OCI-LY3 (cell line): ENCODE data around the gene COL6A3.

ENCODE experiments used
- H2AFZ ChIP-seq: fragments of 200-600, 300-600 bp; shearing (Covaris generic); 2 replicates; pipeline ENCODE4 v1.6.0; 2014; ENCODE audit warnings: antibody characterized with exemption, low read depth, low read length
- H3K27ac ChIP-seq: fragments of 200-600, 300-600 bp; sonication (generic); 2 replicates; pipeline ENCODE4 v1.5.1; 2014; ENCODE audit warnings: mild to moderate bottlenecking, low read length, moderate library complexity, mixed read lengths
- H3K27me3 ChIP-seq: fragments of 200-600, 300-600 bp; sonication (generic); 2 replicates; pipeline ENCODE4 v1.6.1; 2014; ENCODE audit warnings: low read depth, low read length, mixed read lengths
- H3K36me3 ChIP-seq: fragments of 200-600, 300-600 bp; sonication (generic); replicated peaks from 2 replicates; pipeline ENCODE3; 2014; ENCODE audit warnings: low read depth, low read length, mixed read lengths
- H3K4me1 ChIP-seq: fragments of 300-600, 200-600 bp; sonication (generic); 2 replicates; pipeline ENCODE4 v1.6.1; 2014; ENCODE audit warnings: low read length, mixed read lengths
- H3K4me2 ChIP-seq: fragments of 200-600, 300-600 bp; sonication (generic); 2 replicates; pipeline ENCODE4 v1.6.1; 2014; ENCODE audit warnings: low read length, mixed read lengths
- H3K4me3 ChIP-seq: fragments of 300-600, 200-600 bp; sonication (generic); 2 replicates; pipeline ENCODE4 v1.5.1; 2014; ENCODE audit warnings: antibody characterized with exemption, mild to moderate bottlenecking, low read length, moderate library complexity
- H3K79me2 ChIP-seq: fragments of 300-600, 200-600 bp; shearing (Covaris generic); 2 replicates; pipeline ENCODE4 v1.6.1; 2014; ENCODE audit warnings: mild to moderate bottlenecking, low read length, mixed read lengths
- H3K9ac ChIP-seq: fragments of 300-600, 200-600 bp; shearing (Covaris generic); 2 replicates; pipeline ENCODE4 v1.6.0; 2014; ENCODE audit warnings: mild to moderate bottlenecking, low read length, moderate library complexity
- H3K9me3 ChIP-seq: fragments of 200-600, 300-600 bp; shearing (Covaris generic); 2 replicates; pipeline ENCODE4 v1.6.1; 2014; ENCODE audit warnings: low read length, mixed read lengths; ENCODE audit not compliant: insufficient read depth
- H4K20me1 ChIP-seq: fragments of 200-600, 300-600 bp; sonication (generic); 2 replicates; pipeline ENCODE4 v1.6.1; 2016; ENCODE audit warnings: low read length, mixed read lengths; ENCODE audit not compliant: insufficient read depth
- EZH2phosphoT487 ChIP-seq: fragments of 200-600 bp; shearing (Covaris generic); IDR thresholded peaks from 2 replicates; pipeline ENCODE4 v1.6.1; 2018; ENCODE audit warnings: antibody characterized with exemption, mixed run types, low read depth
- TF ChIP-seq, protein P1 (sequence below): fragments of 200-600, 300-600 bp; sonication (generic); IDR thresholded peaks from 2 replicates; pipeline ENCODE4 v1.5.1; 2014; ENCODE audit warnings: antibody characterized with exemption, low read length, low read depth

Gene COL6A3

DNA sequence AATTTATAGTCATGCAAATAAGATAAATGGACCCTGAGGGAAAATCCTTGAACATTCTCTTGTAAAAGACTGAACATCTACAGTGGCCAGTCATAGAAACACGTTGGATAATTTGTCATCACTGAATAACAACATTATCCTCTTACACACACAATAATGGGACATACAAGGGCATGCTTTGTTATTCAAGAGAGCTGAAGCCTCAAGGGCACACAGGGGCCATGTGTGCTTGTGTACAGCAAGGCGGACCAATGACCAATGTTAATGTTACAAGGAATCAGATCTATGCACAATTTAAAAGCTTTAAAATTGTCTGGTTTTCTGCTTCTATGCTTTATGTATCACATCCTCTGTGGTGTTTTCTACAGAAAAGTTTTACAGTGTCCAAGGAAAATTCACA is 23.7 kb downstream of the COL6A3 start:
- Histone ChIP-seq H2AFZ (no peak overlapping the region), H3K4me1 (no peaks in the 10 kb centered on the region), H3K4me3 (no peak overlapping the region), H3K4me2 (no peak overlapping the region), H3K9me3 (no peaks in the 10 kb centered on the region), H4K20me1 (no peaks in the 10 kb centered on the region), H3K27me3 (no peaks in the 10 kb centered on the region; the same call in 1 of the 2 replicates), H3K79me2 (no peaks in the 10 kb centered on the region), H3K27ac (no peak overlapping the region), H3K9ac (no peak overlapping the region), H3K36me3 (no peaks in the 10 kb centered on the region)
- no peak for TF ChIP-seq EZH2phosphoT487
- TF ChIP-seq, protein P1, sequence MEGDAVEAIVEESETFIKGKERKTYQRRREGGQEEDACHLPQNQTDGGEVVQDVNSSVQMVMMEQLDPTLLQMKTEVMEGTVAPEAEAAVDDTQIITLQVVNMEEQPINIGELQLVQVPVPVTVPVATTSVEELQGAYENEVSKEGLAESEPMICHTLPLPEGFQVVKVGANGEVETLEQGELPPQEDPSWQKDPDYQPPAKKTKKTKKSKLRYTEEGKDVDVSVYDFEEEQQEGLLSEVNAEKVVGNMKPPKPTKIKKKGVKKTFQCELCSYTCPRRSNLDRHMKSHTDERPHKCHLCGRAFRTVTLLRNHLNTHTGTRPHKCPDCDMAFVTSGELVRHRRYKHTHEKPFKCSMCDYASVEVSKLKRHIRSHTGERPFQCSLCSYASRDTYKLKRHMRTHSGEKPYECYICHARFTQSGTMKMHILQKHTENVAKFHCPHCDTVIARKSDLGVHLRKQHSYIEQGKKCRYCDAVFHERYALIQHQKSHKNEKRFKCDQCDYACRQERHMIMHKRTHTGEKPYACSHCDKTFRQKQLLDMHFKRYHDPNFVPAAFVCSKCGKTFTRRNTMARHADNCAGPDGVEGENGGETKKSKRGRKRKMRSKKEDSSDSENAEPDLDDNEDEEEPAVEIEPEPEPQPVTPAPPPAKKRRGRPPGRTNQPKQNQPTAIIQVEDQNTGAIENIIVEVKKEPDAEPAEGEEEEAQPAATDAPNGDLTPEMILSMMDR: no peak

DNA sequence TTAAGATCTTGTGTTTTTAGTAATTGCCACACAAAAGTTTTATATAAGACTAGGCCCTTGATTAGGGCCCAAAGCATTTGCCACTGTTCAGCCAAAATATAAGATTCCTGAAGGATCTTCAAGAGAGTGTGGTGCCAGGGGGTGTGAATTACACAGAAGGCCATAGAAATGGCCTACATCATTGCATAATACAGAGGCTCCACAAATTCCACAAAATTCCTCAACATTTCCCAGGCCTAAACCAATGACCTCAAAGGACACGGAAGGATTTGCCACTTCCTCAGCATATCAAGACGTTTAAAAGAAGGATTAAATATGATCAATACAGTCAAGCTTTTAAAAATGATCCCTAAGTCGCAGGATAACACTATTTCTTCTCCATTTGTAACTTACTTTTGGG is 24.1 kb downstream of the COL6A3 start:
- H3K27me3 ChIP-seq: no peaks in the 10 kb centered on the region; the same call in 1 of the 2 replicates
- H3K27ac ChIP-seq: no peak overlapping the region
- TF ChIP-seq, protein P1: no peak
- TF ChIP-seq EZH2phosphoT487: no peak
- no peak overlapping the region for H3K4me2 ChIP-seq
- H3K9me3 ChIP-seq: no peaks in the 10 kb centered on the region
- H3K9ac ChIP-seq: no peak overlapping the region
- H3K4me3 ChIP-seq: no peak overlapping the region
- H2AFZ ChIP-seq: no peak overlapping the region
- no peaks in the 10 kb centered on the region for H3K36me3 ChIP-seq
- no peaks in the 10 kb centered on the region for H4K20me1 ChIP-seq
- no peaks in the 10 kb centered on the region for H3K4me1 ChIP-seq
- H3K79me2 ChIP-seq: no peaks in the 10 kb centered on the region

DNA sequence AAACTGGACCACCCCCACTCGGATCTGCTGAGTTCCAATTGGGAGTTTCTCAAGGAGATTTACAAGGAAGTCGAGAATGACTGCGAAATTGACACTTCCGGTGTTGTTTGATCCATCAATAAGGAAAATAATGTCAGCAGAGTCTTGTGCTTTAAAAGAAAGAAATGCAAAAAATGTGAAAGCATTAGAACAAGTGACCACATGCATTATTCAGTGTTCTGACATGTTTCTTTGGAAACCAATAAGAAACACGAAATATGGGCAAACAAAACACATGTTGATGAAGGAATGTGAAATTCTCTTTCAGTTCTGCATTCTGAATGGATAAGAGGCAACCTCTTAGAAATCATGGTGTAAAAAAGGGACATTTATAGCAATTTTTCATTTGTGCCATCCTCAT is 25.9 kb downstream of the COL6A3 start:
- Histone ChIP-seq H4K20me1 (no peaks in the 10 kb centered on the region), H3K4me3 (no peak overlapping the region), H3K79me2 (no peaks in the 10 kb centered on the region), H3K9me3 (no peaks in the 10 kb centered on the region), H3K36me3 (no peaks in the 10 kb centered on the region), H3K27ac (no peak overlapping the region), H3K4me2 (no peak overlapping the region), H3K4me1 (no peaks in the 10 kb centered on the region), H3K9ac (no peak overlapping the region), H3K27me3 (no peaks in the 10 kb centered on the region; the same call in 1 of the 2 replicates), H2AFZ (no peak overlapping the region)
- TF ChIP-seq, protein P1: no peak
- TF ChIP-seq EZH2phosphoT487: no peak

DNA sequence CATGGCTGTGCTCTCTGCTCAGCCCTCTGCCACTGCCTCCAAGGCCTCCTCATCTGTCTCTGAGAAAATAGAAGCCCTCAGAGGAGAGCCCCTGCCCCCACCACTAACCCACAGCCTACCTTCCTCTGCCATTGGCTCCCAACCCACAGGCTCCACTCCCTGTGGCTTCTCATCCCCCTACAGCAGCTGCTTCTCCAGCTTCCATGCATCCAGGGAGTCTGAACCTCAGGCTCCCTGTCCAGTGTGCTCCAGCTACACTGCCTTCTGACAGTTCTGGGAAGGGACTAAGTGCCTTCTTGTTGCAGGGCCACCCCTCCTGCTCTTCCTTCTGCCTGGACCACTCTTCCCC is 29.3 kb downstream of the COL6A3 start:
- no peak overlapping the region for H2AFZ ChIP-seq
- no peaks in the 10 kb centered on the region for H3K36me3 ChIP-seq
- H3K4me2 ChIP-seq: no peak overlapping the region
- peaks cover 4% of the 10 kb centered on the region; the same call in 1 of the 2 replicates for H3K27me3 ChIP-seq
- no peak overlapping the region for H3K4me3 ChIP-seq
- no peak for TF ChIP-seq EZH2phosphoT487
- TF ChIP-seq, protein P1: no peak
- no peaks in the 10 kb centered on the region for H4K20me1 ChIP-seq
- H3K27ac ChIP-seq: no peak overlapping the region
- no peak overlapping the region for H3K9ac ChIP-seq
- no peaks in the 10 kb centered on the region for H3K9me3 ChIP-seq
- H3K4me1 ChIP-seq: no peaks in the 10 kb centered on the region
- H3K79me2 ChIP-seq: no peaks in the 10 kb centered on the region
